ENCODE data around the gene CZIB. TPM values are rescaled to one million over a fixed set of nuclear protein-coding genes. Genes with fewer than 3 reads are reported as not detected.
A peak's percentile ranks its signal among the peaks of the same experiment; 100 is the strongest.

CZIB gene
- total RNA-seq, 2 experiments from 2014 or later, result 44.6 to 51.4 TPM

- no peak overlapping the region for H2AFZ ChIP-seq (ENCODE audit: low read length)
- H3K4me3 ChIP-seq (ENCODE audit: low read depth, low read length, poor library complexity, severe bottlenecking), result no peak overlapping the region
- H3K36me3 ChIP-seq (ENCODE audit: insufficient read depth, low read length), result no peaks in the 10 kb centered on the region
- H3K79me2 ChIP-seq (ENCODE audit: insufficient read depth, low read depth, low read length), result no peaks in the 10 kb centered on the region
- peaks cover 22% of the 10 kb centered on the region for H3K4me1 ChIP-seq (ENCODE audit: insufficient read depth, low read length, poor library complexity, severe bottlenecking)
- H3K9me3 ChIP-seq (ENCODE audit: low read length), result no peaks in the 10 kb centered on the region
- H3K27ac ChIP-seq (ENCODE audit: low read depth, low read length, poor library complexity, severe bottlenecking), result no peak overlapping the region
- H3K4me2 ChIP-seq (ENCODE audit: low read length), result no peak overlapping the region
- no peaks in the 10 kb centered on the region for H3K9me2 ChIP-seq (ENCODE audit: insufficient read depth, low read length)
- TF ChIP-seq EZH2phosphoT487 (IDR thresholded peaks at IDR 0.05; ENCODE audit: borderline replicate concordance, low read depth, low read length), result no peak
- TF ChIP-seq, protein P1, sequence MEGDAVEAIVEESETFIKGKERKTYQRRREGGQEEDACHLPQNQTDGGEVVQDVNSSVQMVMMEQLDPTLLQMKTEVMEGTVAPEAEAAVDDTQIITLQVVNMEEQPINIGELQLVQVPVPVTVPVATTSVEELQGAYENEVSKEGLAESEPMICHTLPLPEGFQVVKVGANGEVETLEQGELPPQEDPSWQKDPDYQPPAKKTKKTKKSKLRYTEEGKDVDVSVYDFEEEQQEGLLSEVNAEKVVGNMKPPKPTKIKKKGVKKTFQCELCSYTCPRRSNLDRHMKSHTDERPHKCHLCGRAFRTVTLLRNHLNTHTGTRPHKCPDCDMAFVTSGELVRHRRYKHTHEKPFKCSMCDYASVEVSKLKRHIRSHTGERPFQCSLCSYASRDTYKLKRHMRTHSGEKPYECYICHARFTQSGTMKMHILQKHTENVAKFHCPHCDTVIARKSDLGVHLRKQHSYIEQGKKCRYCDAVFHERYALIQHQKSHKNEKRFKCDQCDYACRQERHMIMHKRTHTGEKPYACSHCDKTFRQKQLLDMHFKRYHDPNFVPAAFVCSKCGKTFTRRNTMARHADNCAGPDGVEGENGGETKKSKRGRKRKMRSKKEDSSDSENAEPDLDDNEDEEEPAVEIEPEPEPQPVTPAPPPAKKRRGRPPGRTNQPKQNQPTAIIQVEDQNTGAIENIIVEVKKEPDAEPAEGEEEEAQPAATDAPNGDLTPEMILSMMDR (conservative IDR thresholded peaks at IDR 0.05; ENCODE audit: low read length), result no peak
- ChIA-PET CTCF (ENCODE audit: unreplicated experiment) (no interaction called here), POLR2A (no interaction called here)
- BruUV-seq (replicated peaks), result no TSS peak
- H4K20me1 ChIP-seq (ENCODE audit: insufficient read depth, low read length), result no peaks in the 10 kb centered on the region
- no peak for DNase-seq (ENCODE audit: low spot score)
- intact Hi-C loops (cut with micrococcal nuclease; ENCODE audit: unreplicated experiment), result no loop called here
Observed at GRCh38 chr1:53174971-53175913, 45.2 kb downstream of the CZIB start.

GRCh38 chr1:53172426-53173128 lies 47.9 kb downstream of the CZIB start:
- ChIA-PET POLR2A (interaction anchor here (0.7 to 1.4 kb wide), 2 partner anchors 25 to 126 kb away, joined by 4 read pairs; no protein-coding TSS in a partner anchor), CTCF (ENCODE audit: unreplicated experiment) (no interaction called here)
- DNase-seq (ENCODE audit: low spot score), result peak; percentile 87
- no peaks in the 10 kb centered on the region for H3K9me3 ChIP-seq (ENCODE audit: low read length)
- no peaks in the 10 kb centered on the region for H3K9me2 ChIP-seq (ENCODE audit: insufficient read depth, low read length)
- H2AFZ ChIP-seq (ENCODE audit: low read length), result peak overlapping the region; percentile 75
- intact Hi-C loops (cut with micrococcal nuclease; ENCODE audit: unreplicated experiment), result no loop called here
- H4K20me1 ChIP-seq (ENCODE audit: insufficient read depth, low read length), result no peaks in the 10 kb centered on the region
- no TSS peak for BruUV-seq (replicated peaks)
- peaks cover 22% of the 10 kb centered on the region for H3K4me1 ChIP-seq (ENCODE audit: insufficient read depth, low read length, poor library complexity, severe bottlenecking)
- no peaks in the 10 kb centered on the region for H3K79me2 ChIP-seq (ENCODE audit: insufficient read depth, low read depth, low read length)
- no peak for TF ChIP-seq EZH2phosphoT487 (IDR thresholded peaks at IDR 0.05; ENCODE audit: borderline replicate concordance, low read depth, low read length)
- TF ChIP-seq, protein P1 (conservative IDR thresholded peaks at IDR 0.05; ENCODE audit: low read length), result peak; percentile 38
- H3K4me3 ChIP-seq (ENCODE audit: low read depth, low read length, poor library complexity, severe bottlenecking), result peak overlapping the region; percentile 10
- peak overlapping the region; percentile 48 for H3K4me2 ChIP-seq (ENCODE audit: low read length)
- H3K27ac ChIP-seq (ENCODE audit: low read depth, low read length, poor library complexity, severe bottlenecking), result peak overlapping the region; percentile 59
- H3K36me3 ChIP-seq (ENCODE audit: insufficient read depth, low read length), result no peaks in the 10 kb centered on the region
